Liver (tissue), 9 donors: ENCODE data around the gene SLC2A4RG. TPM values are rescaled to one million over a fixed set of nuclear protein-coding genes. Genes with fewer than 3 reads are reported as not detected.

ENCODE experiments used
- DNase-seq: peaks from one replicate; pipeline ENCODE4 v3.0.0-alpha.2; 2017; ENCODE audit warnings: low spot score
- H3K27ac ChIP-seq, 2 donors: one replicate each; pipeline ENCODE4 v1.7.0; 2013; ENCODE audit warnings: inconsistent platforms in 2 of 2, low read length in 2 of 2, control low read depth in 1 of 2, low read depth in 1 of 2, mild to moderate bottlenecking in 1 of 2
- H3K27me3 ChIP-seq, 4 donors: one replicate each; pipeline versions ENCODE4 v1.6.1 to v1.7.0; 2013; ENCODE audit warnings: low read length in 3 of 4, inconsistent platforms in 1 of 4, mild to moderate bottlenecking in 1 of 4, moderate library complexity in 1 of 4; ENCODE audit not compliant: control insufficient read depth in 4 of 4, insufficient read depth in 4 of 4
- H3K36me3 ChIP-seq, 4 donors: one replicate each; pipeline versions ENCODE4 v1.6.1 to v1.7.0; 2013; ENCODE audit warnings: low read length in 3 of 4, mild to moderate bottlenecking in 3 of 4, low read depth in 1 of 4, moderate library complexity in 1 of 4; ENCODE audit not compliant: control insufficient read depth in 4 of 4, insufficient read depth in 3 of 4
- H3K4me1 ChIP-seq, 4 donors: one replicate each; pipeline versions ENCODE4 v1.6.1 to v1.7.0; 2013; ENCODE audit warnings: low read length in 3 of 4, mild to moderate bottlenecking in 3 of 4, moderate library complexity in 1 of 4; ENCODE audit not compliant: control insufficient read depth in 4 of 4, insufficient read depth in 4 of 4
- H3K4me3 ChIP-seq, 3 donors: one replicate each; pipeline versions ENCODE4 v1.6.1 to v1.7.0; 2013; ENCODE audit warnings: low read length in 3 of 3, control low read depth in 1 of 3, low read depth in 1 of 3, mild to moderate bottlenecking in 1 of 3
- H3K9ac ChIP-seq, 2 donors: one replicate each; pipeline ENCODE4 v1.7.0; 2013; ENCODE audit warnings: low read length in 2 of 2, mild to moderate bottlenecking in 2 of 2, moderate library complexity in 2 of 2, control low read depth in 1 of 2, low read depth in 1 of 2
- H3K9me3 ChIP-seq, 4 donors: one replicate each; pipeline versions ENCODE4 v1.6.1 to v1.7.0; 2013; ENCODE audit warnings: low read length in 3 of 4; ENCODE audit not compliant: control insufficient read depth in 4 of 4
- ATF3 ChIP-seq: IDR thresholded peaks from 2 replicates; pipeline ENCODE4 v1.6.1; 2016; ENCODE audit warnings: antibody characterized with exemption
- EGR1 ChIP-seq, 2 donors: IDR thresholded peaks; 2 replicates each; pipeline ENCODE4 v1.6.1; 2016 to 2018; ENCODE audit warnings: antibody characterized with exemption in 2 of 2, low read depth in 2 of 2
- FOXA1 ChIP-seq: IDR thresholded peaks from 2 replicates; pipeline ENCODE4 v1.6.1; 2016; ENCODE audit warnings: antibody characterized with exemption
- FOXA2 ChIP-seq: IDR thresholded peaks from 2 replicates; pipeline ENCODE4 v1.6.1; 2016; ENCODE audit warnings: antibody characterized with exemption
- GABPA ChIP-seq, 2 donors: IDR thresholded peaks in 1 of 2; conservative IDR thresholded peaks in 1 of 2; 2 replicates each; pipeline ENCODE4 v1.6.1; 2016; ENCODE audit warnings: antibody characterized with exemption in 2 of 2, mild to moderate bottlenecking in 1 of 2, moderate library complexity in 1 of 2
- HNF4A ChIP-seq, 2 donors: conservative IDR thresholded peaks; 2 replicates each; pipeline ENCODE4 v1.6.1; 2016; ENCODE audit warnings: antibody characterized with exemption in 2 of 2, mild to moderate bottlenecking in 2 of 2
- JUND ChIP-seq, 2 donors: IDR thresholded peaks; 2 replicates each; pipeline ENCODE4 v1.6.1; 2016; ENCODE audit warnings: antibody characterized with exemption in 2 of 2
- NR2F2 ChIP-seq: IDR thresholded peaks from 2 replicates; pipeline ENCODE4 v1.6.1; 2016; ENCODE audit warnings: antibody characterized with exemption
- RAD21 ChIP-seq, 2 donors: IDR thresholded peaks; 2 replicates each; pipeline ENCODE4 v1.6.1; 2016; ENCODE audit warnings: antibody characterized with exemption in 2 of 2, mild to moderate bottlenecking in 2 of 2
- RXRA ChIP-seq, 2 donors: IDR thresholded peaks; 2 replicates each; pipeline ENCODE4 v1.6.1; 2017 to 2018; ENCODE audit warnings: antibody characterized with exemption in 2 of 2, mild to moderate bottlenecking in 1 of 2
- SP1 ChIP-seq: IDR thresholded peaks from 2 replicates; pipeline ENCODE4 v1.6.1; 2018; ENCODE audit warnings: antibody characterized with exemption, mild to moderate bottlenecking
- TAF1 ChIP-seq: conservative IDR thresholded peaks from 2 replicates; pipeline ENCODE4 v1.6.1; 2016; ENCODE audit warnings: antibody characterized with exemption, mild to moderate bottlenecking
- YY1 ChIP-seq: IDR thresholded peaks from 2 replicates; pipeline ENCODE4 v1.6.1; 2016; ENCODE audit warnings: antibody characterized with exemption, mild to moderate bottlenecking
- ZBTB33 ChIP-seq: IDR thresholded peaks from 2 replicates; pipeline ENCODE4 v1.6.1; 2016; ENCODE audit warnings: antibody characterized with exemption
- WGBS: extraction: QIAGEN DNeasy Blood & Tissue Kit; methylation state at CpG from one replicate; pipeline ENCODE4 v1.1.7; 2013; 5-methylcytosine and 5-hydroxymethylcytosine counted together
- polyA plus RNA-seq, 2 donors: library from polyadenylated mRNA; stranded (reverse) in 1 of 2; unstranded in 1 of 2; fragments of 200-250 nt in 1 of 2; fragments of >200 nt in 1 of 2; fragmentation: Nextera tagmentation in 1 of 2; extraction: Ambion mirVana in 1 of 2; gene quantifications; one replicate each; pipeline versions ENCODE4 v1.2.1 to v1.2.3, GENCODE V29; 2013 to 2015
- total RNA-seq, 2 donors: library from RNA; depleted of rRNA; stranded (reverse); fragments of >200 nt; gene quantifications; one replicate each; pipeline ENCODE4 v1.2.3, GENCODE V29; 2014
- TF ChIP-seq, protein P1 (sequence below): IDR thresholded peaks from 2 replicates; pipeline ENCODE4 v1.6.1; 2016; ENCODE audit warnings: antibody characterized with exemption
- TF ChIP-seq, protein P2 (sequence below): IDR thresholded peaks from 2 replicates; pipeline ENCODE4 v1.6.1; 2016; ENCODE audit warnings: antibody characterized with exemption, mild to moderate bottlenecking
- TF ChIP-seq, protein P3 (sequence below): fragments of 150-350 bp; IDR thresholded peaks from 2 replicates; pipeline ENCODE4 v1.5.1; 2017; ENCODE audit warnings: improper control_type of control experiment, low read depth, low read length; ENCODE audit not compliant: missing input control
- donor health status: healthy.
- donor health status: healthy.
- donor health status: healthy.
- donor health status: healthy.
- donor health status: healthy.

The SLC2A4RG gene
- total and polyA plus RNA-seq, 4 donors, result 22.2 to 39.7 (median 29.4) TPM

DNA sequence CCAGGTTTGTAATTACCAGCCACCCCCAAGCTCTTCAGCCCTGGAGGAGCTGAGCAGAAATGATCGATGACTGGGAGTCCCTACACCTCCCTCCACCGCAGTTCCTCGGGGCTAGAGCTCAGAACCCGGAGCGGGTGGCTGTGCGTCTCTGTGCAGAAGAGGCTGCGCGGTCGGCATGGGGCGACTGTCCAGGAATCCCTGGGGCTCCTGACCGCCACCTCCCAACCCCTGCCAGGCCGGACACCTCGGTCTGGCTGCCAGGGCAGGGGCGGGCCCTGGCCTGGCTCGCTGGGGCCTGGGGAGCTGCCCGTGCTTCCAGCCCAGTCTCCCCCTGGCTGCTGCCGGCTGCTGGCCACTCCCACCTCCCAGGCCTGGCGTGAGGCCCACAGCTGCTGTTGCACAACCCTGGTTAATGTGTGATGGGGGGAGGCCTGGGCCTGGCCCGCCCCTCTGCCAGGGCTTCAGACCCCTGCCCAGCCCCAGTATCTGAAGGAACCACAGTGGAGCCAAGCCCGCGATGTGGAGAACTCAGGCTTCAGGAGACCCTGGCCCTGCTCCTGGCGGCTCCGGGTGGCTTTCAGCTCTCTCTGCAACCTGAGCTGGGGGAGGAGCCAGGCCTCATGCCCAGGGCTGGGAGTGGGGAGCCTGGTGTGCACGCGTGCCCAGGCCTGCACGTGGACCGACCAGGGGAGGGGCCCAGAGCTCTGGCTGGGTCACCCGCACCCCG is 1.2 kb downstream of the SLC2A4RG start:
- Histone ChIP-seq H3K4me3 (peak overlapping the region; percentile 42 to 88 (median 81)), H3K36me3 (no peaks in the 10 kb centered on the region), H3K27me3 (no peaks in the 10 kb centered on the region), H3K9me3 (no peaks in the 10 kb centered on the region), H3K9ac (no peak overlapping the region), H3K4me1 (peaks cover 10 to 66% (median 51%) of the 10 kb centered on the region in 4 donors), H3K27ac (peak overlapping the region; percentile 83 to 93)
- no peak for TF ChIP-seq ZBTB33
- TF ChIP-seq, protein P1, sequence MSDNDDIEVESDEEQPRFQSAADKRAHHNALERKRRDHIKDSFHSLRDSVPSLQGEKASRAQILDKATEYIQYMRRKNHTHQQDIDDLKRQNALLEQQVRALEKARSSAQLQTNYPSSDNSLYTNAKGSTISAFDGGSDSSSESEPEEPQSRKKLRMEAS, result peak; percentile 65
- peak; percentile 28 to 54 for TF ChIP-seq RXRA (IDR thresholded peaks at IDR 0.05)
- TF ChIP-seq SP1, result peak; percentile 79
- TF ChIP-seq YY1, result peak; percentile 53
- no peak for TF ChIP-seq GABPA (IDR thresholded peaks at IDR 0.05 in 1 of 2, conservative IDR thresholded peaks at IDR 0.05 in 1 of 2)
- TF ChIP-seq ATF3, result no peak
- no peak for TF ChIP-seq FOXA1
- TF ChIP-seq EGR1 (IDR thresholded peaks at IDR 0.05; ENCODE audit: low read depth in 2 of 2), result peak in 1 of 2 donors; percentile 13
- TF ChIP-seq NR2F2, result peak; percentile 46
- TF ChIP-seq JUND (IDR thresholded peaks at IDR 0.05), result no peak
- peak in 1 of 2 donors; percentile 50 for TF ChIP-seq HNF4A (conservative IDR thresholded peaks at IDR 0.05)
- TF ChIP-seq, protein P2, sequence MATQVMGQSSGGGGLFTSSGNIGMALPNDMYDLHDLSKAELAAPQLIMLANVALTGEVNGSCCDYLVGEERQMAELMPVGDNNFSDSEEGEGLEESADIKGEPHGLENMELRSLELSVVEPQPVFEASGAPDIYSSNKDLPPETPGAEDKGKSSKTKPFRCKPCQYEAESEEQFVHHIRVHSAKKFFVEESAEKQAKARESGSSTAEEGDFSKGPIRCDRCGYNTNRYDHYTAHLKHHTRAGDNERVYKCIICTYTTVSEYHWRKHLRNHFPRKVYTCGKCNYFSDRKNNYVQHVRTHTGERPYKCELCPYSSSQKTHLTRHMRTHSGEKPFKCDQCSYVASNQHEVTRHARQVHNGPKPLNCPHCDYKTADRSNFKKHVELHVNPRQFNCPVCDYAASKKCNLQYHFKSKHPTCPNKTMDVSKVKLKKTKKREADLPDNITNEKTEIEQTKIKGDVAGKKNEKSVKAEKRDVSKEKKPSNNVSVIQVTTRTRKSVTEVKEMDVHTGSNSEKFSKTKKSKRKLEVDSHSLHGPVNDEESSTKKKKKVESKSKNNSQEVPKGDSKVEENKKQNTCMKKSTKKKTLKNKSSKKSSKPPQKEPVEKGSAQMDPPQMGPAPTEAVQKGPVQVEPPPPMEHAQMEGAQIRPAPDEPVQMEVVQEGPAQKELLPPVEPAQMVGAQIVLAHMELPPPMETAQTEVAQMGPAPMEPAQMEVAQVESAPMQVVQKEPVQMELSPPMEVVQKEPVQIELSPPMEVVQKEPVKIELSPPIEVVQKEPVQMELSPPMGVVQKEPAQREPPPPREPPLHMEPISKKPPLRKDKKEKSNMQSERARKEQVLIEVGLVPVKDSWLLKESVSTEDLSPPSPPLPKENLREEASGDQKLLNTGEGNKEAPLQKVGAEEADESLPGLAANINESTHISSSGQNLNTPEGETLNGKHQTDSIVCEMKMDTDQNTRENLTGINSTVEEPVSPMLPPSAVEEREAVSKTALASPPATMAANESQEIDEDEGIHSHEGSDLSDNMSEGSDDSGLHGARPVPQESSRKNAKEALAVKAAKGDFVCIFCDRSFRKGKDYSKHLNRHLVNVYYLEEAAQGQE, result peak; percentile 79
- no peak for TF ChIP-seq TAF1
- peak; percentile 28 to 47 for TF ChIP-seq RAD21 (IDR thresholded peaks at IDR 0.05)
- no peak for TF ChIP-seq FOXA2
- TF ChIP-seq, protein P3, sequence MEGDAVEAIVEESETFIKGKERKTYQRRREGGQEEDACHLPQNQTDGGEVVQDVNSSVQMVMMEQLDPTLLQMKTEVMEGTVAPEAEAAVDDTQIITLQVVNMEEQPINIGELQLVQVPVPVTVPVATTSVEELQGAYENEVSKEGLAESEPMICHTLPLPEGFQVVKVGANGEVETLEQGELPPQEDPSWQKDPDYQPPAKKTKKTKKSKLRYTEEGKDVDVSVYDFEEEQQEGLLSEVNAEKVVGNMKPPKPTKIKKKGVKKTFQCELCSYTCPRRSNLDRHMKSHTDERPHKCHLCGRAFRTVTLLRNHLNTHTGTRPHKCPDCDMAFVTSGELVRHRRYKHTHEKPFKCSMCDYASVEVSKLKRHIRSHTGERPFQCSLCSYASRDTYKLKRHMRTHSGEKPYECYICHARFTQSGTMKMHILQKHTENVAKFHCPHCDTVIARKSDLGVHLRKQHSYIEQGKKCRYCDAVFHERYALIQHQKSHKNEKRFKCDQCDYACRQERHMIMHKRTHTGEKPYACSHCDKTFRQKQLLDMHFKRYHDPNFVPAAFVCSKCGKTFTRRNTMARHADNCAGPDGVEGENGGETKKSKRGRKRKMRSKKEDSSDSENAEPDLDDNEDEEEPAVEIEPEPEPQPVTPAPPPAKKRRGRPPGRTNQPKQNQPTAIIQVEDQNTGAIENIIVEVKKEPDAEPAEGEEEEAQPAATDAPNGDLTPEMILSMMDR, result peak; percentile 30
- 2% methylated on average over 29 of the region's 29 CpGs for WGBS
- DNase-seq, result peak; percentile 88
